ENCODE measurements around the gene ILK.
A peak's percentile ranks its signal among the peaks of the same experiment; 100 is the strongest.

The ILK gene

DNA sequence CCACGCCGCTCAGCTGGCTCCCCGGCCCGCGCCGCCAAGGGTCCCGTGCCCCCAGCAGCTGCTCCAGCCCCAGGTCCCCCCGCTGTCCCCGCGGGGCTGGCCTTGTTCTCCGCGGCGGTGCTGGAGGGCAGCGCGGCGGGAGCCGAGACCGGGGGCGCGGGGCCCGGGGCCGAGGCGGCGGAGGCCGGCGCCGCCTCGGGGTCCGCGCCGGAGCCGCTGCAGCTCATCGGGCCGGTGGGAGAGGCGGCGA, 8.3 kb downstream of the ILK start:
- H3K79me2 ChIP-seq (ENCODE audit: insufficient read depth, low read length) = peaks cover 9% of the 10 kb centered on the region
- no peaks in the 10 kb centered on the region for H3K36me3 ChIP-seq (ENCODE audit: low read length)
- no peaks in the 10 kb centered on the region for H3K9me2 ChIP-seq (replicated peaks; ENCODE audit: insufficient read depth, low read length)
- peak overlapping the region; percentile 84 for H3K4me2 ChIP-seq (ENCODE audit: low read depth, low read length, poor library complexity, severe bottlenecking)
- no peaks in the 10 kb centered on the region for H3K9me3 ChIP-seq (ENCODE audit: insufficient read depth, low read length)
- no peaks in the 10 kb centered on the region for H4K20me1 ChIP-seq (ENCODE audit: low read depth, low read length)
- no peak for TF ChIP-seq EZH2phosphoT487 (conservative IDR thresholded peaks at IDR 0.05; ENCODE audit: low read length)
- TF ChIP-seq, protein P1, sequence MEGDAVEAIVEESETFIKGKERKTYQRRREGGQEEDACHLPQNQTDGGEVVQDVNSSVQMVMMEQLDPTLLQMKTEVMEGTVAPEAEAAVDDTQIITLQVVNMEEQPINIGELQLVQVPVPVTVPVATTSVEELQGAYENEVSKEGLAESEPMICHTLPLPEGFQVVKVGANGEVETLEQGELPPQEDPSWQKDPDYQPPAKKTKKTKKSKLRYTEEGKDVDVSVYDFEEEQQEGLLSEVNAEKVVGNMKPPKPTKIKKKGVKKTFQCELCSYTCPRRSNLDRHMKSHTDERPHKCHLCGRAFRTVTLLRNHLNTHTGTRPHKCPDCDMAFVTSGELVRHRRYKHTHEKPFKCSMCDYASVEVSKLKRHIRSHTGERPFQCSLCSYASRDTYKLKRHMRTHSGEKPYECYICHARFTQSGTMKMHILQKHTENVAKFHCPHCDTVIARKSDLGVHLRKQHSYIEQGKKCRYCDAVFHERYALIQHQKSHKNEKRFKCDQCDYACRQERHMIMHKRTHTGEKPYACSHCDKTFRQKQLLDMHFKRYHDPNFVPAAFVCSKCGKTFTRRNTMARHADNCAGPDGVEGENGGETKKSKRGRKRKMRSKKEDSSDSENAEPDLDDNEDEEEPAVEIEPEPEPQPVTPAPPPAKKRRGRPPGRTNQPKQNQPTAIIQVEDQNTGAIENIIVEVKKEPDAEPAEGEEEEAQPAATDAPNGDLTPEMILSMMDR (IDR thresholded peaks at IDR 0.05; ENCODE audit: insufficient read depth, low read length, poor library complexity, severe bottlenecking) = no peak
- H3F3A ChIP-seq (ENCODE audit: insufficient read depth) = peaks cover 16% of the 10 kb centered on the region
- H3K27me3 ChIP-seq (ENCODE audit: low read length) = no peaks in the 10 kb centered on the region
- peak overlapping the region; percentile 75 for H3K4me3 ChIP-seq (ENCODE audit: insufficient read depth, low read length, poor library complexity, severe bottlenecking)
- H3K9ac ChIP-seq (ENCODE audit: low read length) = peak overlapping the region; percentile 78
- peak overlapping the region; percentile 78 for H3K27ac ChIP-seq (ENCODE audit: low read depth, low read length)
- peak overlapping the region; percentile 11 for H2AFZ ChIP-seq (ENCODE audit: low read depth, low read length, severe bottlenecking)

DNA sequence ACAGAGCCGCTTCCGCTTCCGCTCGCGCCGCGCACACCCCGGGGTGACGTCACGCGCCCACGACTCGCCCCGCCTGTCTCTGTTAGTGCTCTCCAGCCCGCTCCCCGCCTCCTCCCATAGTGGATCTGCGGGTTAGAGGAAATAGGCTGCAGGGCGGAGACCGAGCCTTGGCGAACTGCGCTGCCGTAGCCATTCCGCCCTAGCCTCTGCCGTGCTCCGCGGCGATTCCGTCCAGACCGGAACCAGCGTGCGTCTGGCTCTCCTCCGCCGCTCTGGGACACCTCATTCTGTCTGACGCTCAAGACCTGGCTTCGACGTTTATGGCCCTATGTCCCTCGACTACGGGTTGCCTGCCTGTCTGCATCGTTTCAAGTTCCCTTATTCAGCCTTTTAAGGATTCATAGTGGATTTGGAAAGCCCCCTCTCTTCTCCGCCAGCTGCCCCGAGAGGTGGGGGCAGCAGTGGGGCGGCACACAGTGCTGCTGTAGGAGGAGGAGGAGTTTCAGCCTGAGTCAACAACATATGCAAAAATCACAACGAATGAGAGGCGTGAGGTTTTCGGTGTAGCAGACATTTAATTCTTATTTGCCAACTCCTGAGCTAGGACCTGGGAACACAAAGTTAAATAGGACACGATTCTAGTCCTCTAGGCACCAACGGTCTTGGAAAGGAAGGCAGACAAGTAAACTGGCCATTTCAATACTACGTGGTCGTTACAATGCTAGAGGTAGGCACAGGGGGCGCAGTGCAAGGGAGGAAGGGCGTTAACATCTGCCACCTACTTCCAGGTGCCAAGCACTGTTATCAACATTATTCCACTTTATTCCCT, 8.9 kb downstream of the ILK start, which contains the start of gene TAF10:
Gene TAF10, minus strand, starts transcription at position 4 of the 829 bp plus-strand sequence. CDS start 27 bp downstream, outside the sequence.
- H3K27me3 ChIP-seq (ENCODE audit: low read length) = no peaks in the 10 kb centered on the region
- peaks cover 13% of the 10 kb centered on the region for H3F3A ChIP-seq (ENCODE audit: insufficient read depth)
- peaks cover 9% of the 10 kb centered on the region for H3K79me2 ChIP-seq (ENCODE audit: insufficient read depth, low read length)
- H3K4me2 ChIP-seq (ENCODE audit: low read depth, low read length, poor library complexity, severe bottlenecking) = peak within 1 kb of the TSS; percentile 84
- peak within 1 kb of the TSS; percentile 94 for H2AFZ ChIP-seq (ENCODE audit: low read depth, low read length, severe bottlenecking)
- no peaks in the 10 kb centered on the region for H3K9me3 ChIP-seq (ENCODE audit: insufficient read depth, low read length)
- H3K27ac ChIP-seq (ENCODE audit: low read depth, low read length) = peak within 1 kb of the TSS; percentile 78
- H3K4me3 ChIP-seq (ENCODE audit: insufficient read depth, low read length, poor library complexity, severe bottlenecking) = peak within 1 kb of the TSS; percentile 75
- no peaks in the 10 kb centered on the region for H4K20me1 ChIP-seq (ENCODE audit: low read depth, low read length)
- no peak for TF ChIP-seq EZH2phosphoT487 (conservative IDR thresholded peaks at IDR 0.05; ENCODE audit: low read length)
- TF ChIP-seq, protein P1 (IDR thresholded peaks at IDR 0.05; ENCODE audit: insufficient read depth, low read length, poor library complexity, severe bottlenecking) = peak; percentile 41
- no peaks in the 10 kb centered on the region for H3K36me3 ChIP-seq (ENCODE audit: low read length)
- H3K9ac ChIP-seq (ENCODE audit: low read length) = peak within 1 kb of the TSS; percentile 78
- H3K9me2 ChIP-seq (replicated peaks; ENCODE audit: insufficient read depth, low read length) = no peaks in the 10 kb centered on the region

DNA sequence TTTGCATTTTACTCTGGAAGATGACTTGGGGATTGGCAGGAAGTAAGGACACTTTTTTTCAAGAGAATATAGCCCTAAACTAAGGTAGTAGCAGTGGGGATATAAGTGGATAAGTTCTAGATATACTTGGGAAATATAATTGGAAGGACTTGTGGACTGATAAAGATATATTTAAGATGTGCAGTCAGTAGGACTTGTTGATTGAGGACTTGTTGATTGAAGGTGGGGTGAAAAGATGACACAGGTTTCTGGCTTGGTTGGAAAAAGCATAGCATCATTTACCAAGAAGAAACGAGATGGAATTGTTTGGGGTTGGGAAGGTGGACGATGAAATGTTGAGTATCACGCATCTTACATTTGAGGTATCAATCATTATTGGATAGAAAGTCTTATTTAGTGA, 9.9 kb downstream of the ILK start:
- peaks cover 13% of the 10 kb centered on the region for H3K79me2 ChIP-seq (ENCODE audit: insufficient read depth, low read length)
- no peaks in the 10 kb centered on the region for H3K27me3 ChIP-seq (ENCODE audit: low read length)
- no peaks in the 10 kb centered on the region for H4K20me1 ChIP-seq (ENCODE audit: low read depth, low read length)
- no peak overlapping the region for H3K4me3 ChIP-seq (ENCODE audit: insufficient read depth, low read length, poor library complexity, severe bottlenecking)
- no peak for TF ChIP-seq EZH2phosphoT487 (conservative IDR thresholded peaks at IDR 0.05; ENCODE audit: low read length)
- TF ChIP-seq, protein P1 (IDR thresholded peaks at IDR 0.05; ENCODE audit: insufficient read depth, low read length, poor library complexity, severe bottlenecking) = no peak
- H3K36me3 ChIP-seq (ENCODE audit: low read length) = no peaks in the 10 kb centered on the region
- no peak overlapping the region for H3K4me2 ChIP-seq (ENCODE audit: low read depth, low read length, poor library complexity, severe bottlenecking)
- no peak overlapping the region for H2AFZ ChIP-seq (ENCODE audit: low read depth, low read length, severe bottlenecking)
- no peaks in the 10 kb centered on the region for H3K9me3 ChIP-seq (ENCODE audit: insufficient read depth, low read length)
- H3F3A ChIP-seq (ENCODE audit: insufficient read depth) = peaks cover 11% of the 10 kb centered on the region
- no peaks in the 10 kb centered on the region for H3K9me2 ChIP-seq (replicated peaks; ENCODE audit: insufficient read depth, low read length)
- H3K9ac ChIP-seq (ENCODE audit: low read length) = no peak overlapping the region
- no peak overlapping the region for H3K27ac ChIP-seq (ENCODE audit: low read depth, low read length)
